Aorta (tissue), 4 donors: ENCODE data around the gene SPRR4. TPM values are rescaled to one million over a fixed set of nuclear protein-coding genes. Genes with fewer than 3 reads are reported as not detected.

ENCODE experiments used
- polyA plus RNA-seq, 2 donors: library from polyadenylated mRNA; stranded (reverse); fragments of 200-250 nt; gene quantifications; one replicate each; pipeline ENCODE4 v1.2.3, GENCODE V29; 2013
- total RNA-seq, 2 donors: library from RNA; stranded (reverse); fragmentation: NEBNext Ultra II Directional; extraction: Animal tissue kit (Norgen Biotek cat#: 25700); gene quantifications; one replicate each; pipeline ENCODE4 v1.2.1, GENCODE V29; 2021
- donor health status: healthy with polysubstance abuse.
- donor health status: Bipolar disorder and iron deficiency.
- donor health status: DM: no; HTN: no; CAD: no.
- donor health status: DM: yes; HTN: yes; CAD: no.

Gene SPRR4
- total and polyA plus RNA-seq, 4 donors = not detected

Other genes with a start within 250 kb of the SPRR4 start
- gene KPRP, start 212.6 kb upstream of the SPRR4 start, total RNA-seq = not detected
- not detected for gene KPRP, start 212.6 kb upstream of the SPRR4 start, polyA plus RNA-seq
- not detected for gene LCE1F, start 195.5 kb upstream of the SPRR4 start, total RNA-seq
- not detected for gene LCE1F, start 195.5 kb upstream of the SPRR4 start, polyA plus RNA-seq
- not detected for gene LCE1E, start 184.4 kb upstream of the SPRR4 start, total RNA-seq
- gene LCE1E, start 184.4 kb upstream of the SPRR4 start, polyA plus RNA-seq = not detected
- not detected for gene LCE1D, start 173.9 kb upstream of the SPRR4 start, total RNA-seq
- gene LCE1D, start 173.9 kb upstream of the SPRR4 start, polyA plus RNA-seq = not detected
- gene LCE1C, start 164.0 kb upstream of the SPRR4 start, total RNA-seq = not detected
- gene LCE1C, start 164.0 kb upstream of the SPRR4 start, polyA plus RNA-seq = not detected
- gene LCE1B, start 158.7 kb upstream of the SPRR4 start, total RNA-seq = not detected
- not detected for gene LCE1B, start 158.7 kb upstream of the SPRR4 start, polyA plus RNA-seq
- not detected for gene LCE1A, start 143.2 kb upstream of the SPRR4 start, total RNA-seq
- gene LCE1A, start 143.2 kb upstream of the SPRR4 start, polyA plus RNA-seq = not detected
- not detected for gene LCE6A, start 127.8 kb upstream of the SPRR4 start, total RNA-seq
- not detected for gene LCE6A, start 127.8 kb upstream of the SPRR4 start, polyA plus RNA-seq
- not detected for gene LCE7A, start 110.7 kb upstream of the SPRR4 start, total RNA-seq
- gene LCE7A, start 110.7 kb upstream of the SPRR4 start, polyA plus RNA-seq = not detected
- not detected for gene SMCP, start 92.3 kb upstream of the SPRR4 start, total RNA-seq
- not detected for gene SMCP, start 92.3 kb upstream of the SPRR4 start, polyA plus RNA-seq
- gene IVL, start 62.1 kb upstream of the SPRR4 start, total RNA-seq = not detected
- gene IVL, start 62.1 kb upstream of the SPRR4 start, polyA plus RNA-seq = under 1 TPM; 0.13 TPM
- not detected for gene SPRR5, start 23.4 kb upstream of the SPRR4 start, total RNA-seq
- gene SPRR5, start 23.4 kb upstream of the SPRR4 start, polyA plus RNA-seq = not detected
- not detected for gene SPRR1A, start 13.4 kb downstream of the SPRR4 start, total RNA-seq
- not detected for gene SPRR1A, start 13.4 kb downstream of the SPRR4 start, polyA plus RNA-seq
- gene SPRR3, start 31.1 kb downstream of the SPRR4 start, total RNA-seq = under 1 TPM in 1 of 2 donors, not detected in 1; 0.75 TPM
- 10 to 100 TPM in 1 of 2 donors, 1 to 10 TPM in 1; 8.2 to 14.9 TPM for gene SPRR3, start 31.1 kb downstream of the SPRR4 start, polyA plus RNA-seq
- gene SPRR1B, start 60.6 kb downstream of the SPRR4 start, total RNA-seq = not detected
- gene SPRR1B, start 60.6 kb downstream of the SPRR4 start, polyA plus RNA-seq = 1 to 10 TPM in 1 of 2 donors, under 1 TPM in 1; 0.74 to 1.9 TPM
- gene SPRR2D, start 70.5 kb downstream of the SPRR4 start, total RNA-seq = not detected
- gene SPRR2D, start 70.5 kb downstream of the SPRR4 start, polyA plus RNA-seq = 1 to 10 TPM in 1 of 2 donors, under 1 TPM in 1; 0.56 to 2.6 TPM
- not detected for gene SPRR2A, start 86.9 kb downstream of the SPRR4 start, total RNA-seq
- 1 to 10 TPM in 1 of 2 donors, under 1 TPM in 1; 0.95 to 6.0 TPM for gene SPRR2A, start 86.9 kb downstream of the SPRR4 start, polyA plus RNA-seq
- gene SPRR2B, start 101.0 kb downstream of the SPRR4 start, total RNA-seq = not detected
- gene SPRR2B, start 101.0 kb downstream of the SPRR4 start, polyA plus RNA-seq = not detected
- gene SPRR2E, start 123.9 kb downstream of the SPRR4 start, total RNA-seq = not detected
- gene SPRR2E, start 123.9 kb downstream of the SPRR4 start, polyA plus RNA-seq = under 1 TPM; 0.75 to 0.77 TPM
- gene SPRR2F, start 142.9 kb downstream of the SPRR4 start, total RNA-seq = not detected
- not detected for gene SPRR2F, start 142.9 kb downstream of the SPRR4 start, polyA plus RNA-seq
- not detected for gene SPRR2G, start 180.2 kb downstream of the SPRR4 start, total RNA-seq
- not detected for gene SPRR2G, start 180.2 kb downstream of the SPRR4 start, polyA plus RNA-seq
- gene LELP1, start 232.8 kb downstream of the SPRR4 start, total RNA-seq = not detected
- not detected for gene LELP1, start 232.8 kb downstream of the SPRR4 start, polyA plus RNA-seq
- not detected for gene PRR9, start 246.9 kb downstream of the SPRR4 start, total RNA-seq
- not detected for gene PRR9, start 246.9 kb downstream of the SPRR4 start, polyA plus RNA-seq